NCI-H2196 (cell line): ENCODE results near the gene ZDHHC18.
"Not testable (repeated sequence)": the region's sequence is repeated elsewhere in the genome, so short reads cannot be mapped to it uniquely, and the experiment has no call there.

ENCODE experiments used
- DNase-seq: peaks from one replicate; lab custom pipeline; 2025; ENCODE audit not compliant: unreplicated experiment; lab: John Stamatoyannopoulos, UW

The ZDHHC18 gene

DNA sequence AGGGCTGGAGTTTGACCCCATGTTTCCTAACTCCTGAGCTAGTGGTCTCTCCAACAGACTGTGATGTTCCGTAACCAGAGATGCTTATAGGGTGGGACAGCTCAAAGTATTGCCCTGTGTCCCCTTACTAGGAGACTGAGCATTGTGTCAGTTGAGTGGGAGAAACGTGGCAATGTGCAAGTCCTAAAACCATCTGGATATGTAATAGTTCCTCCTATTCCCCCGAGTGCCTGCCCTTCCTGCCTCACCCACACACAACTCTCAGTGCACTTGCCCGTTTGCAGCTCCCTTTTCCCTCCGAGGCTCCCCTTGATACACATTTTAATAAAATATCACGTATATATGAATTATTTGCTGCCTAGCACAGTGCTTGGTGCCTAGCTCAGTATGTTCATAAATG, 35.3 kb upstream of the ZDHHC18 start:
- no peak for DNase-seq

DNA sequence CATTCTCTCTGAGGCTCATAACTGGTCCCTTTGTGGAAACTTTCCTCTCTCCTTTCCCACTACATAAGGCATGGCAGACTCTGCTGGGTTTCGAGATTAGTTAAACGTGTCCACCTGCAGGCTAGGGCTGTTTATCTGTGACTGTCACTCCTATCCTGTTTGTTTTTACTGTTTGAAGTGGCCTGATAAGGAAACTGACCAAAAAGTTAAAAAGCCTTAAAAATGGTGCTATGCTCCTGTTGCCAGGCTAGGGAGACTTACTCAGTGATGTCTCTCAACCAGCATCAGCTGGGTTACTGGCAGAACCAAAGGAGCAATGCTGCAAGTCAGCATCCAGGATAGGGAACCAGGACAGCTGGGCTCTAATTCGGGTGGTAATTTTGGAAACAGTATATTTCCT, 34.9 kb upstream of the ZDHHC18 start:
- DNase-seq: no peak

GRCh38 chr1:26792924-26793323, 33.6 kb upstream of the ZDHHC18 start:
- no peak for DNase-seq

DNA sequence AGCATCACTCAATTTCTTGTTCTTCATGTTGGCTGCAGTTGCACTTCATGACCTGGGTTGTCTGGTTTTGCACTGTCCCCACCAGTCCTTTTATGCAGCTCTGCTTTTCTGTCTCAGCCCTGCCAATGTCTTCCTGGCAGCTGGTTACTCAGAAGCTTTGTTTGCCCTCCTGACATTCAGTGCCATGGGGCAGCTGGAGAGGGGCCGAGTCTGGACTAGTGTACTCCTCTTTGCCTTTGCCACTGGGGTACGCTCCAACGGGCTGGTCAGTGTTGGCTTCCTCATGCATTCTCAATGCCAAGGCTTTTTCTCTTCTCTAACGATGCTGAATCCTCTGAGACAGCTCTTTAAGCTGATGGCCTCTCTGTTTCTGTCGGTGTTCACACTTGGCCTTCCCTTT, 32.1 kb upstream of the ZDHHC18 start:
- no peak for DNase-seq

DNA sequence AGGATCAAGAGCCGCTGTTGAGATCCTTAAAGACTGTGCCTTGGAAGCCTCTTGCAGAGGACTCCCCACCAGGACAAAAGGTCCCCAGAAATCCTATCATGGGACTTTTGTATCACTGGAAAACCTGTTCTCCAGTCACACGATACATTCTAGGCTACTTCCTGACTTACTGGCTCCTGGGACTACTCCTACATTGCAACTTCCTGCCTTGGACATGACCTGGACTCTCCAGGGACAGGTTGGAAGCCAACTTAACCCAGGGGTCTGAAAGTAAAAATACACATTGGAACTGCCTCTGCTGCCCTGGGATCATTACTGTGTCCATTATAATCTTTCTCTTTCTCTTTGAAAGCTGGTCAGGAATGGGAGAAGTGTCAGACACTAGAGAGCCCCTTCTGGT, 28.9 kb upstream of the ZDHHC18 start:
- no peak for DNase-seq

- DNase-seq: peak; percentile 86
Measured at GRCh38 chr1:26799479-26800142, 26.9 kb upstream of the ZDHHC18 start.

DNA sequence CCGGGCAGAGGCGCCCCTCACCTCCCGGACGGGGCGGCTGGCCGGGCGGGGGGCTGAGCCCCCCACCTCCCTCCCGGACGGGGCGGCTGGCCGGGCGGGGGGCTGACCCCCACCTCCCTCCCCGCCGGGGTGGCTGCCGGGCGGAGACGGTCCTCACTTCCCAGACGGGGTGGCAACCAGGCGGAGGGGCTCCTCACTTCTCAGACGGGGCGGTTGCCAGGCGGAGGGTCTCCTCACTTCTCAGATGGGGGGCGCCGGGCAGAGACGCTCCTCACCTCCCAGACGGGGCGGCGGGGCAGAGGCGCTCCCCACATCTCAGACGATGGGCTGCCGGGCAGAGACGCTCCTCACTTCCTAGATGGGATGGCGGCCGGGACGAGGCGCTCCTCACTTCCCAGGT, 22.6 kb upstream of the ZDHHC18 start:
- not testable (repeated sequence) for DNase-seq

- peak; percentile 69 for DNase-seq
Measured at GRCh38 chr1:26810105-26810504, 16.4 kb upstream of the ZDHHC18 start.

GRCh38 chr1:26811057-26811456, 15.4 kb upstream of the ZDHHC18 start:
- DNase-seq: no peak

- no peak for DNase-seq
Measured at GRCh38 chr1:26811708-26812107, 14.8 kb upstream of the ZDHHC18 start.

DNA sequence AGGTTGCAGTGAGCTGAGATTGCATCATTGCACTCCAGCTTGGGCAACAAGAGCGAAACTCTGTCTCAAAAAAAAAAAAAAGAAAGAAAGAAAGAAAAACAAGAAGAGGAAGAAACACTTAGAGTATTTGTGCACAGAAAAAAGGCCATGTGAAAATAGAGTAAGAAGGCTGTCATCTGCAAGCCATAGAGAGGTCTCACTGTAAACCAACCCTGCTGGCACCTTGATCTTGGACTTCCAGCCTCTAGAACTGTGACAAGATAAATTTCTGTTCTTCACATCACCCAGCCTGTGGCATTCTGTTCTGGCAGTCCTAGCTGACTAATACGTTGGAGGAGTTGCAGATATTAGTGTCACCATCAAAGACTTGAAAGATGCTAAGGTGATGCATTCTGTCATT, 12.1 kb upstream of the ZDHHC18 start:
- DNase-seq: no peak

- DNase-seq: no peak
Measured at GRCh38 chr1:26814893-26815292, 11.6 kb upstream of the ZDHHC18 start.

DNA sequence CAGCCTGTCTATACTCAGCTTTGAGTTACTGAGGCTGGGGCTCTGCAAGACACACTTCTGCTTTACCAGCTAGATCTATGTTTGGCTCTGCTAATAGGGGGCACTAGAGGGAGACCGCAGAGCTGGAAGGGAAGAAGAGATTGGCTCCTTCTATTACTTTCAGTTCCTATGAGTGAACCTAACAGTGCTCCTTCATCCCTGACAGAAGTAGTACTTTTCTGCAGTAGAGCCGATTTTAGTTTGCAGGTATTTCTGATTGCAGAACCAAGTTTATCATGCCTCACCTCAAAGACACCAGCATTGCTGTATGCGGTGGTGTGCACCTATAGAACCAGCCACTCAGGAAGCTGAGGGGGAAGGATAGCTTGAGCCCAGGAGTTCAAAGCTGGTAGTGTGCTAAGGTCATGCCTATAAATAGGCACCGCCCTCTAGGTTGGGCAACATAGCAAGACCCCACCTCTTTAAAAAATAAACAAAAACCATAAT, 5.7 kb upstream of the ZDHHC18 start:
- no peak for DNase-seq

- no peak for DNase-seq
Measured at GRCh38 chr1:26822737-26823395, 3.6 kb upstream of the ZDHHC18 start.

- DNase-seq: no peak
Measured at GRCh38 chr1:26824731-26825130, 1.8 kb upstream of the ZDHHC18 start.

DNA sequence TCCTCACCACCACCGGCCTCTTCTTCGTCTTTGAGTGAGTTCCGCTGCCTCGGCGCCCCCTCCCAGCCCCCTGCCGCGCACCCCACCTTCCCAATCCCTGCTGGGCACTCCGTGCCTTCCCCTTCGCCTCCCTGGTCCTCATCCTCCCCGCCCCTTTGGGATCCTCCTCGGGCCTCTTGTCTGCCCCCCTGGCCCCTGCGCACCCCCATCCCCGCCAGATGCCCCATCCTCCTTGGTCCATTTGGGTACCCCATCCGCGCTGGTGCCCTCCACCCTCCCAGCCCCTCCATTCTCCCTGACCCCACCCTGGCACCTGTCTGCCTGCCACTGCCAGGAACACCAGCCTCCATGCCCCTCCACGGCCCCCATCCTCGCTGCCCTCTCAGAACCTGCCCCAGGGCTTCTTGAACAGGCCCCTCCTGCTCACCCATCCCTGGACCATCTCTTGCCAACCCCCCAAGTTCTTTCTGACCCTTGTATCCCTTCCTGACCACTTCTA, 667 bp downstream of the ZDHHC18 start:
- DNase-seq: no peak

DNA sequence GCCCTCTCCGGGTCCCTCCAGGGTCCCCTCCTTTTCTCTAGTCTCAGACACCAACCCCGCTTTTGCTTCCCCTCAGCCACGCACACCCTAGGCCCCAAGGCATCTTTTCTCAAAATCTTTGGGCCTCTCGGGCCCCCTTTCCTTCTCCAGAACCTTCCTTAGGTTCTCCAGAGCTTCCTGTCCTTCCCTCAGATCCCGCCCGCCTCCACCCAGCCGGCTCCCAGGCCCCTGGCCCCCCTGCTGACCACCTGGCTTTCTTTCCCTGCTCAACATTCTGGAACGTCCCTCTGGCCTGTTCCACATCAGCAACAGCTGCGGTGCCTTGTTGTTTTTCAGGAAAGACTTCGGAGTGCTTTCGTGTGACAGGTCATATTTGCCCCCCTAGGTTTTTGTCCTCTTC, 1.2 kb downstream of the ZDHHC18 start:
- DNase-seq: no peak

GRCh38 chr1:26828411-26828991, 2.0 kb downstream of the ZDHHC18 start:
- no peak for DNase-seq

GRCh38 chr1:26829184-26829911, 2.9 kb downstream of the ZDHHC18 start:
- DNase-seq: no peak

DNA sequence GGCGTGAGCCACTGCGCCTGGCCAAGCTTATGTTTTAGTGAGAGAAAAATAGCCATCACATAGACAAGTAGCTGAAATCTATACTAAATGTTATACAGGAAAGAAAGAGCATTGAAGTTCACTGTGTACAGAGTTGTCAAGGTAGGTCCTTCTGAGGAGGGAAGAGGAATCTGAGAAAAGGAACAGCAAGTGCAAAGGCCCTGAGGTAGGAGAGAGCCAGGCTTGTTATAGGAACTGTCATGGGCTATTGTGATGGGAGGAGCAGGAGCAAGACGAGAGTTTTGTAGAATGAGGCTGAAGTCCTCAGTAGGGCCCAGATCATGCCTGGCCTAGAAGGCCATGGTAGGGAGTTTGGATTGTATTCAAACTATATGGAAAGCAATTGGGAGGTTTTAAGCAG, 4.6 kb downstream of the ZDHHC18 start:
- no peak for DNase-seq

GRCh38 chr1:26831546-26832248, 5.2 kb downstream of the ZDHHC18 start:
- DNase-seq: no peak
